ENCODE results near the gene SPATA21.

Gene SPATA21

GRCh38 chr1:16425125-16426025, 11.8 kb downstream of the SPATA21 start:
- TF ChIP-seq POLR2AphosphoS5 (IDR thresholded peaks at IDR 0.05; ENCODE audit: low read depth, low read length) (no peak), TAF1 (IDR thresholded peaks at IDR 0.05; ENCODE audit: borderline replicate concordance, insufficient read depth, low read length) (no peak), FOXP2 (optimal IDR thresholded peaks at IDR 0.05; ENCODE audit: borderline replicate concordance, extremely low read depth, extremely low read length, insufficient read depth) (no peak), SIN3A (IDR thresholded peaks at IDR 0.05; ENCODE audit: borderline replicate concordance, insufficient read depth, low read length) (no peak)
- TF ChIP-seq, protein P1, sequence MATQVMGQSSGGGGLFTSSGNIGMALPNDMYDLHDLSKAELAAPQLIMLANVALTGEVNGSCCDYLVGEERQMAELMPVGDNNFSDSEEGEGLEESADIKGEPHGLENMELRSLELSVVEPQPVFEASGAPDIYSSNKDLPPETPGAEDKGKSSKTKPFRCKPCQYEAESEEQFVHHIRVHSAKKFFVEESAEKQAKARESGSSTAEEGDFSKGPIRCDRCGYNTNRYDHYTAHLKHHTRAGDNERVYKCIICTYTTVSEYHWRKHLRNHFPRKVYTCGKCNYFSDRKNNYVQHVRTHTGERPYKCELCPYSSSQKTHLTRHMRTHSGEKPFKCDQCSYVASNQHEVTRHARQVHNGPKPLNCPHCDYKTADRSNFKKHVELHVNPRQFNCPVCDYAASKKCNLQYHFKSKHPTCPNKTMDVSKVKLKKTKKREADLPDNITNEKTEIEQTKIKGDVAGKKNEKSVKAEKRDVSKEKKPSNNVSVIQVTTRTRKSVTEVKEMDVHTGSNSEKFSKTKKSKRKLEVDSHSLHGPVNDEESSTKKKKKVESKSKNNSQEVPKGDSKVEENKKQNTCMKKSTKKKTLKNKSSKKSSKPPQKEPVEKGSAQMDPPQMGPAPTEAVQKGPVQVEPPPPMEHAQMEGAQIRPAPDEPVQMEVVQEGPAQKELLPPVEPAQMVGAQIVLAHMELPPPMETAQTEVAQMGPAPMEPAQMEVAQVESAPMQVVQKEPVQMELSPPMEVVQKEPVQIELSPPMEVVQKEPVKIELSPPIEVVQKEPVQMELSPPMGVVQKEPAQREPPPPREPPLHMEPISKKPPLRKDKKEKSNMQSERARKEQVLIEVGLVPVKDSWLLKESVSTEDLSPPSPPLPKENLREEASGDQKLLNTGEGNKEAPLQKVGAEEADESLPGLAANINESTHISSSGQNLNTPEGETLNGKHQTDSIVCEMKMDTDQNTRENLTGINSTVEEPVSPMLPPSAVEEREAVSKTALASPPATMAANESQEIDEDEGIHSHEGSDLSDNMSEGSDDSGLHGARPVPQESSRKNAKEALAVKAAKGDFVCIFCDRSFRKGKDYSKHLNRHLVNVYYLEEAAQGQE (IDR thresholded peaks at IDR 0.05; ENCODE audit: insufficient read depth in 1 of 2, low read depth in 2 of 2, low read length in 2 of 2): no peak

DNA sequence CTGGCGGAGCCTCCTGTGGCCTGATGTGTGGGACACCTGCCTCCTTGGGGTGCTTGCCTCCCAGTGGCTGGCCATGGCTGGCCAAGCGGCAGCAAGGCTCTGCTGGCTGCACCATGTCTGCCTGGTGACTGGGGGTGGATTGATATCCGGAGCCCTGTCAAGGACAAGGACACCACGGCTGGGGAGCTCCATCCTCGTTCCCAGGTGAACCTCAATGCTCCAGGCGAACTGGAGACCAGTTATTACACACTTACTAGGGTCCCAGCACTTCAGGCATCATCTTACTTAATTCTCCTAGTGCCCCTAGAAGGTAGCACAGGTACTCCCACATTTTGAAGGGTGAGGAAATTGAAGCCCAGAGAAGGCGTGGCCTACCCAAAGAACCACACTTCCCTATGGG, 15.2 kb downstream of the SPATA21 start:
- no peak for TF ChIP-seq FOXP2 (optimal IDR thresholded peaks at IDR 0.05; ENCODE audit: borderline replicate concordance, extremely low read depth, extremely low read length, insufficient read depth)
- TF ChIP-seq SIN3A (IDR thresholded peaks at IDR 0.05; ENCODE audit: borderline replicate concordance, insufficient read depth, low read length): no peak
- TF ChIP-seq, protein P1 (IDR thresholded peaks at IDR 0.05; ENCODE audit: insufficient read depth in 1 of 2, low read depth in 2 of 2, low read length in 2 of 2): no peak
- no peak for TF ChIP-seq TAF1 (IDR thresholded peaks at IDR 0.05; ENCODE audit: borderline replicate concordance, insufficient read depth, low read length)
- no peak for TF ChIP-seq POLR2AphosphoS5 (IDR thresholded peaks at IDR 0.05; ENCODE audit: low read depth, low read length)

GRCh38 chr1:16421201-16421600, 16.0 kb downstream of the SPATA21 start:
- TF ChIP-seq SIN3A (IDR thresholded peaks at IDR 0.05; ENCODE audit: borderline replicate concordance, insufficient read depth, low read length) (no peak), FOXP2 (optimal IDR thresholded peaks at IDR 0.05; ENCODE audit: borderline replicate concordance, extremely low read depth, extremely low read length, insufficient read depth) (no peak), POLR2AphosphoS5 (IDR thresholded peaks at IDR 0.05; ENCODE audit: low read depth, low read length) (no peak), TAF1 (IDR thresholded peaks at IDR 0.05; ENCODE audit: borderline replicate concordance, insufficient read depth, low read length) (no peak)
- TF ChIP-seq, protein P1 (IDR thresholded peaks at IDR 0.05; ENCODE audit: insufficient read depth in 1 of 2, low read depth in 2 of 2, low read length in 2 of 2): no peak

DNA sequence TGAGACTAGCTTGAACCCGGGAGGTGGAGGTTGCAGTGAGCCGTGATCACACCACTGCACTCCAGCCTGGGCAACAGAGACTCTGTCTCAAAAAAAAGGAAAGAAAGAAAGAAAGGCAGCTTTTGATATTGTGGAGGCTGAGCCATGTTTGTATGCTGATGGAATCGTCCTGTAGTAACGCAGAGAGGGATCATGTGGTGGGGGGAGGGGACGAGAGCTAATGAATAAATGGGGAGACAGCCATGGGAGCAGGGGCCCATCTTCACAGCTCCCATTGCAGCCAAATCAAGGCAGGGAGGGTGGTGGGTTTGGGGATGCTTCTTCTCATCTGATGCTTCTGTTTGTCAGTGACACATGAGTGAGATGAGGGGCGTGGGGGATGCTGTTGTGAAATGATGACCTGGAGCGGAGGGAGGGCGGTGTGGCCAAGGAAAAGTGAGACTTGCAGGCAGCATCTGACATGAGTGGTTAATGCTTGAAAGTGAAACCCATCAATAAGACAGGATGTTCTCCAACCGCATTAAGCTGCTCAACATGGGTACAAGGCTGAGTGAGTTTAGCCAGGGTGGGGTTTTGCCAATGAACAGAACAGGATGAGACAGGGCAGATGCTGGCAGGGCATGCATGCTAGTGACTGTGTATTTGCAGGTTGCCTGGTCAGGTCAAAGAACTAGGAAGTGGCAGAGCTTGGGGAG, 16.7 kb downstream of the SPATA21 start:
- TF ChIP-seq FOXP2 (optimal IDR thresholded peaks at IDR 0.05; ENCODE audit: borderline replicate concordance, extremely low read depth, extremely low read length, insufficient read depth) (no peak), POLR2AphosphoS5 (IDR thresholded peaks at IDR 0.05; ENCODE audit: low read depth, low read length) (no peak)
- TF ChIP-seq, protein P1 (IDR thresholded peaks at IDR 0.05; ENCODE audit: insufficient read depth in 1 of 2, low read depth in 2 of 2, low read length in 2 of 2): no peak

All from PFSK-1 (cell line).